ENCODE results near the gene SLFNL1.

The SLFNL1 gene

DNA sequence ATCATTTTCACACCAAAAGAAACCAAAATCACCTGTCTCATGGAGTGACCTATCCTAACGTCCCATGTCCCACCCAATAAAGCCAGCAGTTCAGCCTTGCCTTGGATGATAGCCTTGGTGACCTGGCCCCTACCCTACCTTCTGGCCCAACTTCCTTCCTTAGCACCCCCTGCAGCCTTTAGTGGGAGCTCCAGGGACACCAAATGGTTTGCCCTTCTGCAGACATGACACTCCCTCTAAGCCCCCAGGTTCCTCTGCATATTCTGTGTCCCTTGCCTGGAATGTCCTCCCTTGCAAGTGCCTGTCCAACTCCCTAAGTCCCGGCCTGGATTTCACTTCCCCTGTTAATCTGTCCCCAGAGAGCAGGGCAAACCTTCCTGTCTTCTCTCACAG, 2.2 kb downstream of the SLFNL1 start:
- DNase-seq, result no peak

DNA sequence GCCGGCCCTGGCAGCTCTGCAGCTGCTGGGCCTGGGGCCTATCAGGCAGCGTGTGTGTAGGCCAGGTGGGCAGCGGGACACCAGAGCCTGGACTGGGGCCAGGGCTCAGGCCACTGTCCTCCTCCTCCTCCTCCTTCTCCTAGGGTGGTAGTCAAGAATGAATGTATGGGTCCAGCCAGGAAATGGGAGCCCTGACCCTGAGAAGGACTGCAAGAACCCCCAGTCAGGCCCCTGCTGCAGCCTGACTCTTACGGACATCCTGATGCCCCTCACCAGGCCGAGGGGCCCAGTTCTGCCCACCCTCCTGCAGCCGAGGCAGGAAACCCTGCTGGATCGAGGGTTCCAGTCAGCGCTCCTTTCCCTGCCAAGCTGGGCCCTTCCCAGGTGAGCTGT, 3.5 kb downstream of the SLFNL1 start:
- DNase-seq, result no peak

DNA sequence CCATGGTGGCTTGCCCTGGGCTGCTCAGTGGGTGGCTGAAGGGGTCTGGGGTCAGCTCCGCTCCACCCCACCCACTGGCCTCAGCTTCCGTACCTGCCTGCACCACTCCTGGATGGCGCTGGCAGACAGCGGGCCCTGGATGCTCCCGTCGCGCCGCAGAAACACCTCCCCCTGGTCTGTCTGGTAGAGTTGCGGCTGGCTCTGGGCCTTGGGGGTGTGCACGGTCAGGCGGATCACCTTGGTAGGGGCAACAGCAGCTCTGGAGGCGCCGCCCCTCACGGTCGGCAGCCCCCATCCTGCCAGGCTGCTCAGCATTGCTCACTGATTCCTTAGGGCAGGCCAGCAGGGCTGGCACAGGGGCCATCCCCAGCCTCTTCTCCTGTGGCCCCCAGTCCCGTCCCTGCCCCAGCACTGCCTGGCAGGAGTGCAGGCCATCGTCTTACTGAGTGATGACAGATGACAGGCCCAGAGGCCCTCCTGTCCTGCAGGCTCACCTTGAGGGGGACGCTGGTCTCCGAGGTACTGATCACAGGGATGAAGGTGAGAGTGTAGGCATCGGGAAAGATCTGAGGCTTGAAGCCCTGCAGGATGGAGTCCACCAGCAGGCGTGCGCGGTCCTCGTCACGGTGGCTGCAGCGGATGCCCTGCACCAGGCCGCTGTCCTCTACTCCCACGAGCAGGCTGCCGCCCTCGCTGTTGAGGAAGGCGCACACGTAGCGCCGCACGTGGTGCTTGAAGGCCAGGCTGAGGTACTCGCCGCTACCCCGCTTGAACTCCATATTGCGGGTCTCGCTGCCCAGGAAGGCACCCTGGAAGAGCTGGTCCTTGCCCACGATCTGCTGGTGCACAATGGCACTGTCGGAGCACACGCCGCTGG, 4.1 kb downstream of the SLFNL1 start:
- DNase-seq, result no peak

DNA sequence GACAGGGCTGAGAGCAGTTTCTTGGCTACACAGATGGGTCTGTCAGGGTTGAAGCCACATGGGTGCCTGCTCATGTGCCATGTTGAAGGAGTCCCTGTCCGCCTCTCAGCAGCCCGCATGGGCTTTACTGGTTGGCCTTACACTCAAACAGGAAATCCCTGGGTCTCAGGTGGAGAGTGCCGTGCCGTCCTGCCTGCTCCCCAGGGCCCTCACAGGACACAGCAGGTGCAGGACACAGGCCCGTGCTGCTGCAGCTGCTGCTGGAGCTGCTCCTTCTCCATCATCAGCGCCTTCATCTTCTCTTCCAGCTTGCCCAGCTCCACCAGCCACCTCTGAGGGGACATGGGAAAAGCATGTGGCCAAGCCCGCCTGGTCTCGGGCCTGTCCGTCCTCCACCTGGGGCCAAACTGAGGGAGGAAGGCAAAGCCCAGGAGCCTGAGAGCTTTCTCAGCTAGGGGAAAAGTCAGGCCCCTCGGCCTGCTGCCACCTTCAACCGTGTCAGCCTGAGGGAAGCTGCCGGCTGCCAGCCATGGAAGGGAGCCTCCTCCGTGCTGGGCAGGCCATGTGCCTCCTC, 5.5 kb downstream of the SLFNL1 start:
- DNase-seq, result no peak

DNA sequence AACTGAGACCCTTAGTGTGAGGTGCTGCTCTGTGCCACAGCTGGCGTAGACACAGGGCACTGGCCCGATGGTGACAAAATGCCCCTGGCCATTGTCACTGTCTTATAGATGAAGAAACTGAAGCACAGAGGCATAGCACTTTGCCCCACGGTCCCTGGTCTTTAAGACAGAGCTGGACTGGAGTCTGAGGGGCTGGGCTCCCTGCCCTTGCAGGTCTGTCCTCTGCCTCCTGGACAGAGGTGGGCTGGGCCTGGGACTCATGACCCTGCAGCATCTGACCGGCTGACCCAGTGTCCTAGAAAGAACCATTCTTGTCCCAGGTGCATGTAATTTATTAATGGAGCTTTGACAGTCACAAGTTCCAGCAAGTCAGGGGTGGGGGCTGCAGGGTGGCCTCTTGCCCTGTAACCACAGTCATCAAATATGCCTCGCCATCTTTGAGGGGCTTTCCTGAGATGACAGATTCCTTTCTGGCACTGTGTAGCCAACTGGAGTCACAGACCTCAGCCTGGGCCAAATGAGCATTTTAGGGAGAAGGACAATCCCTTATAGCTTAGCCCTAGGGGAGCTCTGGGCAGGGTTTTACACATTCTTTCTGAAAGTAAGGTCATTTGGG, 6.1 kb downstream of the SLFNL1 start:
- no peak for DNase-seq

DNA sequence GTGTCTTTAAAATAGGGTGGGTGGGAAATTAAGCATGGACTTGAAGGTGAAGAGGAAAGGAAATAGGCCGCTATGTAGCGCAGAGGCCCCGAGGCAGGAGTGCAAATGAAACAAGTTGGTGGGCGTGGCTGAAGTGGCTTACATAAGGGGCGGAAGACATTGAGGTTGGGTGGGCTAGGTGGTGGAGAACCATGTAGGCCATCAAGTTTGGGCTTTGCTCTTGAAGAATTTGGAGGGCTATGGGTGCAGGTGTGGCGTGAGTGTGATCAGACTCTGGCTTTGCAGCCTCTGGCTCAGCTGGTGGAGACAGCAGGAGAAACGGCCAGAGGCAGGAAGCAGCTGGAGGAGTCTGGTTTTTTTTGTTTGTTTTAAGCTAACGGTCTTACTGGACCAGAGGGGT, 6.7 kb downstream of the SLFNL1 start:
- DNase-seq, result no peak

DNA sequence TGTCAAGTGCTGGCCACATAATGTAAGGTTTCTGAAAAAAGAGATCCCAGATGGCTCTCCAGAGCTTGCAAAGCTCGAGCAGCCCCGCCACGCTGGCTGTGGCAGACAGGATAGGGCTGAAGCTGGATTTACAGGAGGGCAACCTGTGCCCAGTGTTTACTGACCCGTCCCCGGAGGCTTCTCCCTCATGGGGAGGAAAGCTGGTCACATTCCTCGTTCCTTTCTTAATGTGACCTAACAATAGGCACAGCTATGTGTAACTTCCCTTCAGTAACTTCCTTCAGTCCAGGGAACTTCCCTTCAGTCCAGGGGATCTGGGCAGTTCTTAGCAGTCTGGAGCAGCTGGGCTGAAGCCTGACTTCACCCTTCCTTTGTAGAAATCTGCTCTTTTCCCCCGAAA, 7.7 kb downstream of the SLFNL1 start:
- no peak for DNase-seq

DNA sequence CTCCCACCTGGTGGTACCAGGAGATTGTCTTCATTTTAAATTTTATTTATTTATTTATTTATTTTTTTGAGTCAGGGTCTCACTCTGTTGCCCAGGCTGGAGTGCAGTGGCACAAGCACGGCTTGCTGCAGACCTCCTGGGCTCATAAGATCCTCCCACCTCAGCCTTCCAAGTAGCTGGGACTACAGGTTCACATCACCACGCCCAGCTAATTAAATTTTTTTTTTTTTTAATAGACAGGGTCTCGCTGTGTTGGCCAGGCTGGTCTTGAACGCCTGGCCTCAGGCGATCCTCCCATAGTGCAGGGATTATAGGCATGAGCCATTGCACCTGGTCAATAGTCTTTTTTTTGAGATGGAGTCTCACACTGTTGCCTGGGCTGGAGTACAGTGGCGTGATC, 8.5 kb downstream of the SLFNL1 start:
- DNase-seq, result no peak

DNA sequence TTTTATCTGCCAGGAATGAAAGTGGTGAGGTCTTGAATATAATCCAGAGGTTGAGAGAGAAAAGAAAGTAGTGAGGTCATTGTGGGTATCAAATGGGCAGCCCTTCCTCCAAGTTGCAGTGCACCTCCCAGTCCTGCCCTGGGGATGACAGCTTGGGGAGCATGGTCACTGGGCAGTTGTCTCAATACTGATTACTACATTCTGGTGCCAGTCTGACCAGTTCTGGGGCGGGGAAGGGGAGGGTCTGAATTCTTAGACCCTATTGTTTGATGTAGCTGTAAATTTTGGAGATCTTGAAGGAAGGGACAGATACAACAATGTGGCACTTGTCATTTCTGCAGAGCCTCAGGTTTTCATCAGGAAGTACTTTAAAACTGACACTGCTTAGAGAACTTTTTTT, 11.2 kb downstream of the SLFNL1 start:
- DNase-seq, result no peak

DNA sequence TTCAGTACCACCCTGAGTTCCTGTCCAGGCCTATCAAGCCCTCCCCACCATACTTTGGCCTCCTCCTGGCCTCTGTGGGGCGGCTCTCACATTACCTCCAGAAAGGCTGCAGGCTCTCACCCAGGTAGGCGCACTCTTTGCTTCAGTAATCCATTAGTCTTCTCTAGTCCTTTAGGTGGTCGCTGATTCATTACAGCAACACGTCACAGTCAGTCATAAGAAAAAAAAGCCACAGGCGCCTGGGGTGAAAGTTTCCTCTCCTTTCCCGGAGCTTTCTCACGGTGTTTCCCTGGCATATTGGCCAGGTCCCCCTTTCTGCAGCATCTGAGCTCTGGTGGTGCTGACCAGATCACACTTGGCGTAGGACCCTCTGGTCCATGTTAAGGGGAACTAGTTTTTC, 12.1 kb downstream of the SLFNL1 start:
- no peak for DNase-seq

DNA sequence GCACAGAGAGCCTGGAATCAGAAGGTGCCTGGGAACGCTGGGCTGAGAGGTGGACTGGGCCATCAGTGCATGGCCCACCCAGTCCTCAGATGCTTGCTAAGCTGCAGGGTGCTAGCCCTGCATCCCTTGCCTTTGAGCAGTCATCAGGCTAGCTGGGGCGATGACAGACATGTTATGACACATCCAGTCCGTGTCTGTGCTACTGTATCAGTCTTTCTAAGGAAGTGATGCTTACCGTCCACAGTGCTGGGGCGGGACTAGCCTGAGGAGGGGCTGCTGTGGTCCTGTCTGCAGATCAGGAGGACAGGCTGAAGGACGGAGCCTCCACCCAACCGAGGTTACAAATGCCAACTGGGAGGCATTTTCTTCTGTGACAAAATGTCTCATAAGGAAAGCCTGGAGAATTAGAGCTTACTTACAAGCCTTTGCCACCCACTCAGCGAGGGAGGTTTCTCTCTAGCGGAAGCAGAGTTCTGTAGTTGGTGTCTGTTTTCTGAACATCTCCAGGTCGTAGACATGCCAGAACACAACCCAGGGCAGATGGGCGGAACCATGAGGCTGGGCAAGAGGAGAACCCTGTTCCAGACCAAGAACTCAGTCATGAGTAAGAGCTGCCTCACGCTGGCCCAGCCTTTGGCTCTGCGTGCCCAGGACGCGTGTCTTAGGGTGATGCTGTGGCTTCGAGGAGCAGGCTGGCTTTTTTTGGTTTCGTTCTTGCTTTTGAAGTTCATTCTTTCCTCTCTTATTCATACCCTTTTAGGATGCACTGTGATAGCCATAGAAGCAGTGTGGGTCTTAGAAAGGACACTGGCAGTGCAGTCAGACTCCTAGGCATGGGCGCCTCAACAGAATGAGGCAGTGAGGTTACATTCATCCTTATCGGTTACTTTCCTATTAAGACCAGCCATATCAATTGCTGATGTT, 14.3 kb downstream of the SLFNL1 start:
- no peak for DNase-seq

DNA sequence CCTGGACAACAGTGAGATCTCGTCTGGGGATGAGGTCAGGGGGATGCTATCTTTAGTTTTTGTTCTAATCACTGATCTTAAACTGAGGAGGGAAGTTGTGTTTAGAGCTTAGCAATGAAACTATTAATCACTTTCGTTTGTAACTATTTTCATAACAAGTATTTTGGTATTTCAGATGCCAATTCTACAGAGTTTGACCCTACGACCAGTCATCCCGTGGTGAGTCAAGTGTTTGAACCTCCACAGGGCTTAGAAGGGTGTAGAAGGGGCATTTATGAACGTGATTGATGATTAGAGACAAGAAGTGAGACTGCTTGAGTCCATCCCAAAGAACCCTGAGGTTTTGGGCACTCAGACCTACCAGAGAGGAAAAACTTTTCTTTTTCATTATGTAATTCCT, 15.6 kb downstream of the SLFNL1 start:
- no peak for DNase-seq

DNA sequence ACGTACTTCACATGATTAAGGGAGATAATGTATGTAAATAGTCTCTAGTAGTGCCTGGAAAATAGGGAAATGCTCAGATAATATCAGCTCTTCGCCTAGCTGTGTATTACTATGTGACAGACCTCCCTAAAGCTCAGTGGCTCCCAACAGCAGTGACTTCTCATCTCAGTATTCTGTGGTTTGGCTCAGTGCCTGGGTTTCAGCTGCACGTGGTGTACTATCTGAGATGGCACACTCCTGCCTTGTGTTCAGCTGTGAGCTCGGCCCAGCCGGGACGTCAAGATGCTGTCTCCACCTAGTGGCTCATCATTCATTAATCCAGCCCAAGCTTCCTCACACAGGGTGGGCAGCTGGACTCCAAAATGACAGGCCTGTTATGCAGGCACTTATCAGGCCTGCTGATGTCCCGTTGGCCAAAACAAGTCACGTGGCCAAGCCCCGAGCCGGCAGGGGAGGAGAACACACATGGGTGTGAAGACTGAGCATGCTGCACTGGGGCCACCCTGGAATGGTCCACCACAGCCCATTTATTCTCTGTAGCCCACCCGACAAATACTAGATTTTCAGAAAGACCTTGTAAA, 17.8 kb downstream of the SLFNL1 start:
- DNase-seq, result peak; percentile 93

DNA sequence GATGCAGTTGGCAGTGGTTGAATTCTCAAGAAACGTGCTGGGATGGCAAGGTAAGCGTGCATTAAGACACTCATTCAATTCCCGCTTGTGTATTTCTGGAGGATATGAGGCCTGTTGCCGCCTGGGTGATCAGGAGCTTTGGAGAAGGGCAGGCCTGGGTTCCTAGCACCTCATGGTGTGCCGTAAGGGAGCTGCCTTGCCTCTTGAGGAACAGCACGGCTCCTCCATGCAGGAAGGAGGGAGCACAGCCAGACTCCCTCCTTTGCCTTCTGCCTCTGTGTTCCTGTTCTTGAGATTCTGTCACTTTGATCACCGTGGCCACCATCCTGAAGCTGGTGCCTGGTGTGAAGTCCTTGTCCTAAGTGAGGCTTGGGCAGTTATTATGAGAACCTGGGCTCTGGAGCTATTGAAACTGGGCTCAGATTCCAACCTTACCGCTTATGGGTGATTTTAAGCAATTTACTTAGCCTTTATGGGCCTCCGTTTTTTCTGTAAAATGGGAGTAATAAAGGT, 18.3 kb downstream of the SLFNL1 start:
- DNase-seq, result no peak

DNA sequence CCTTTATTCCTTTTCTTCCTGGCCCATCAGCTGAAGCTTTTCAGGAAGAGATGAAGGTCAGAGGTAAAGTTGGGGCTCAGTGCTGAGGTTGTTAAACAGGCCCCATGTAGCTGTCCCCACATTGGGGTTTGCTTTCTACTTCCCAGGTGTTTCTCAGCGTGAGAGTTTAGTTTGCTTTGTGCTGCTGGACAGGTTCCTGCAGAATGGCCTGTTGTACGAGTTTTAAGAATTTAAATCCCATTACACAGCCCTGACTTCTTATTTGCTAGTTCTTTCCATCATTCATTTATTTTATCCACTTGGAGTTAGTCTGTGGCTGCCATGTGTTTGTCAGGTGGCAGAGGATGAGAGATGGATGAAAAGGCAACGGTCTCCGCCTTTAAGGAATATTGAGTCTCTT, 22.9 kb downstream of the SLFNL1 start:
- no peak for DNase-seq

DNA sequence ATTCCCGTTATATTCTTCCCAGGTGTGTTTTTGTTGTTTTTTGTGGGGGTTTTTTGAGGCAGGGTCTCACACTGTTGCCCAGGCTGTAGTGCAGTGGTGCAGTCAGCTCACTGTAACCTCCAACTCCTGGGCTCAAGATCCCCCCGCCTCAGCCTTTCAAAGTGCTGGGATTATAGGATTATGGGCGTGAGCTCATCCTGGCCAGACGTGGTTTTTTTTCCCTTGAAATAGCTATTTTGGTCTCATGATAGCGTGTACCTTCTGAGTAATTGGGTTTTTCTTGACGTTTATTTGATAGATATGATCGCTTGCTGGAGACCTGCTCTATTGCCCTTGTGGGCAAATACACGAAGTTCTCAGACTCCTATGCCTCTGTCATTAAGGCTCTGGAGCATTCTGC, 24.4 kb downstream of the SLFNL1 start:
- no peak for DNase-seq

DNA sequence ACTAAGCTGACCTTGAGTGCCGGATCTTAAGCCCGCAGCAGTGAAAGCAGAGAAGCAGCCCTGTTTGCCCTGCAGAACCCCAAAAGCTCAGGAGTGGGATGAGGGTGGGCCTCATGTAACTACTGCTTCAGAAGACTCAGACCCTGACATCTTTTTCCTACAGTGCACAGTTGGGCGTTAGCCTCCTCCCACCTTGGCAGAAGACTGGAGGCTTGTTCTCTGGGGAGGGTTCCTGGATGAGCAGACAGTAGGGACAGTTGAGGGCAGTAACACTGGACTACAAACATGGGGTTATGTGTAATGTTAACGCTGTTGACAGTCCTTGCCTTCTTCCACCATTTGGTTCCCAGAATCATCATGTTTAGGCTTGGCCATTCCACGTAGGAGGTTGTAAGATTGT, 32.5 kb downstream of the SLFNL1 start:
- DNase-seq, result no peak

DNA sequence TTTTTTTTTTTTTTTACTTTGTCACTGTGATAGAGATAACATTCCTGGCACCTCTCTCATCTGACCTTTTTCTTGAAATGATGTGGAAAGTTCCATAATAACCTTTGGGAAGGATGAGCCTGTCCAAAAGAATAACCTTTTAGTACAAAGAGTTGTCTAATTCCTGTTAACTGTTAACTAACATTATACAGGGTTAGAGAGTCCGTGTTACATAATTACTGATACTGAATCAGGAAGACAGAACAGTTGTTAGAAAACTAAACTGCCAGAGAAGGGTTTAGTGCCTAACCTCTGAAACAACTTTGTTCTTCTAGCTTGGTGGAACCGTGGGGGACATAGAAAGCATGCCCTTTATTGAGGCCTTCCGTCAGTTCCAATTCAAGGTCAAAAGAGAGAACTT, 33.2 kb downstream of the SLFNL1 start:
- no peak for DNase-seq

DNA sequence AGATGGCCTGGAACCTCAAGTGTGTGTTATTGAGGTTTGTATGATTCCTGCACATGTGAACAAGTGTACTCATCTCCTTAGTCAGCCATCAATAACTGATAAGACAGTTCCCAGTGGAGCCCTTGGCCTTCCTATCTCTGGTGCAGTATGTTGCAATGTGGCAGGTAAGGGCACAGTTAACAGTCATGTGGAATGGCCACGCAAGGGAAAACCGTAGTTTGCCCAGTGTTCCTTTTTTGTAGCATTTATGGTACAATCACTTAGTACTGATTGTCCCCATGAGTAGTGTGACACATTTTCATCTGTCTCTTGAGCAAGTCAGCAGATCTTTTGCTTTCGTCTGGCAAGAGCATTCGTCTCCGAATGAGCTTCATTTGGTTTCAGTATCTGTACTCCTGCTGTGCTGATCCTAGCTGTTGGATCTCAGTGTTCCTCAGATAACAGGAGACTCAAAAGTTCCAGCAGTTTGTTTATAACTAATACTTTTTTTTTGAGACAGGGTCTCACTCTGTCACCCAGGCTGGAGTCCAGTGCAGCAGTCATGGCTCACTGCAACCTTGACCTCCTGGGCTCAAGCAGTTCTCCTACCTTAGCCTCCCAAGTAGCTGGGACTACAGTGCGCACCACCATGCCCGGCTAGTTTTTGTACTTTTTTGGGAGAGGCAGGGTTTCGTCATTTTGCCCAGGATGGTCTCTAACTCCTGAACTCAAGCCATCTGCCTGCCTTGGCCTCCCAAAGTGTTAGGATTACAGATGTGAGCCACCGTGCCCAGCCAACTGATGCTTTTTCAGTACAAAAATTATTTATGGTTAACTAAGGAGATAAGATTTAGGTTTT, 33.9 kb downstream of the SLFNL1 start:
- no peak for DNase-seq

DNA sequence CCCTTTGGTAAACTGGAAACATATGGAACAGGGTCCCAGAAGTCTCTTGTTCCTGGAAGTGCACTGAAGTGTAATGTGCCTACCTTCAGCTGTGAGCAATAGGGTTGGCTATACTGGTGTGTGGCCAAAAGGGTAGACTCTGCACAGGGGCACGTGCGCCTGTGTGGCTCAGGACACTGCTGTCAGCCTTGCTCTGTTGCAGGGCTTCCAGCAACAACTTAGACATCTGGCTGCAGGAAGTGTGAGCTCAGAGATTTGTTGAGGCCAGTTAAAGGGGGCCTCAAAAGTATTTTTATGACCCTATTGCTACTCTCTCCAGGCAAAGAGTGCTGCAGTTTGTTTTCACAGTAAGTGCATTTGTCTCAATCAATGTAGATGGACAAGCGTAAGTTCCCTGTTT, 34.6 kb downstream of the SLFNL1 start:
- peak; percentile 62 for DNase-seq

DNA sequence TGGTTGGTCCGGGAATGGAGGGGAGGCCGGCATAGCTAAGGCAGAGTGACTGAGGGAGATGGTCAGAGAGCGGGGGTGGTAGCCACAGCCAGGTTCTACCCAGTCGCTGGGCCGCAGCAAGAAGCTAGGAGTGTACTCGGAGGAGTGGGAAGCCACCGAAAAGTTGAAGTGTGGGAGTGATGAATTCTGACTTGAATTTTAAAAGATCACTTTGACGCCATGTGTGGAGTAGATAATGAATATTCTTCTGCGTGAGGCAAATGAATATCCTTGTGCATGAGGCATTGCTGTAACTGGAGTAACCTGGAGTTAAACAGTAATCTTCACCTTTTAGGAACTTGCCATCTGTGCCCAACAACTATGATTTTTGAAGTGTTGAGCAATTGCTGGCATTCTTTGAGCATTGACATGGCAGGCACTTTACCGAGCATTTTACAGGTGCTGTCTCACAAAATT, 35.2 kb downstream of the SLFNL1 start:
- DNase-seq, result no peak

DNA sequence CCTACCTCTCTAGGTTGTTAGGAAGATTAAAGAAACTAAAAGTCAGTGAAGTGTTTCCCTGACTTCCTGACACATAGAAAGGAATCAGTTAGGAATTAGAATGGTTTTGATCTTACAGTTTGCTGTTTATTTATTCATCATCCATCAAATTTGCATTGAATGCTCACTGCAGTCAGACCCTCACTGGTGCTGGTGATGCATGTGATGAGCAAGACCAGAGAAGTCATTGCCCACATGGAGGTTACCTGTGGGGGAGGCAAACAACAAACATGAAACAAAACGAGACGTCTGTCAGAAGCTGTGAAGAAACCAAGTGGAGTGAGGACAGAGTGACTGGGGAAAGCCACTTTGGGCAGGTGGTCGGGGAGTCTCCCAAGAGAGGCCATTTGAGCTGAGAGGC, 35.6 kb downstream of the SLFNL1 start:
- no peak for DNase-seq

Data from femur (tissue), 1 donor.